Transverse colon (tissue), 4 donors: Measurements from ENCODE around the gene ATF5. TPM values are rescaled to one million over a fixed set of nuclear protein-coding genes. Genes with fewer than 3 reads are reported as not detected.
"Not testable (repeated sequence)": the region's sequence is repeated elsewhere in the genome, so short reads cannot be mapped to it uniquely, and the experiment has no call there.

Experiments used
- DNase-seq: peaks from one replicate; pipeline ENCODE4 v3.0.0-alpha.2; 2019
- H3K27ac ChIP-seq, 4 donors: fragments of 200-600 bp; sonication (generic); 2 replicates each; pipeline ENCODE4 v1.5.1; 2016 to 2018; ENCODE audit warnings: inconsistent platforms in 4 of 4
- H3K27me3 ChIP-seq: fragments of 200-600 bp; sonication (generic); 2 replicates; pipeline ENCODE4 v1.5.1; 2017; ENCODE audit warnings: inconsistent platforms
- H3K36me3 ChIP-seq, 4 donors: fragments of 200-600 bp; sonication (generic); 2 replicates each; pipeline ENCODE4 v1.5.1; 2017 to 2019; ENCODE audit warnings: inconsistent platforms in 4 of 4
- H3K4me1 ChIP-seq, 4 donors: fragments of 200-600 bp; sonication (generic); 2 replicates each; pipeline ENCODE4 v1.5.1; 2017 to 2020; ENCODE audit warnings: inconsistent platforms in 4 of 4
- H3K4me3 ChIP-seq, 4 donors: fragments of 200-600 bp; sonication (generic); 1 replicate in 1 of 4; 2 replicates in 3 of 4; pipeline versions ENCODE4 v1.5.1 to v1.6.1; 2017 to 2019; ENCODE audit warnings: inconsistent platforms in 4 of 4
- H3K9me3 ChIP-seq, 2 donors: fragments of 200-600 bp; sonication (generic); 2 replicates each; pipeline ENCODE4 v1.5.1; 2017 to 2019; ENCODE audit warnings: inconsistent platforms in 2 of 2
- EP300 ChIP-seq: sonication (generic); formaldehyde crosslinking; IDR thresholded peaks from one replicate; pipeline ENCODE4 v1.6.1; 2017; ENCODE audit warnings: antibody characterized with exemption, low read depth
- POLR2A ChIP-seq: fragments of 450-650 bp; IDR thresholded peaks from one replicate; pipeline ENCODE4 v1.6.1; 2016; ENCODE audit warnings: antibody characterized with exemption, mild to moderate bottlenecking, moderate library complexity
- POLR2AphosphoS5 ChIP-seq, 3 donors: sonication (generic); formaldehyde crosslinking; IDR thresholded peaks; one replicate each; pipeline ENCODE4 v1.6.1; 2016; ENCODE audit warnings: antibody characterized with exemption in 3 of 3
- WGBS, 2 donors: methylation state at CpG; one replicate each; pipeline ENCODE4 v1.1.5; 2018; ENCODE audit warnings: low coverage in 1 of 2; 5-methylcytosine and 5-hydroxymethylcytosine counted together
- in situ Hi-C, 4 donors: fragments of 200-750 bp; cut with MboI; loops; one replicate each; pipeline versions ENCODE4 v1.15.0 to v1.15.1; 2017; ENCODE audit warnings: low sequenced_read_pairs in 3 of 4, low pct_ligation_motif_present in 1 of 4, low pct_unique_long_range_greater_than_20kb in 1 of 4
- intact Hi-C: fragments of 100-400 bp; cut with DNase I; formaldehyde crosslinking; loops from one replicate; pipeline ENCODE4 v1.15.1; 2023; ENCODE audit warnings: low total_unique reads
- total RNA-seq, 4 donors: library from RNA; depleted of rRNA; stranded (reverse); fragments of >200 nt; gene quantifications; one replicate each; pipeline ENCODE4 v1.1.0, GENCODE V29; 2016
- TF ChIP-seq, protein P1 (sequence below), 5 experiments: fragments of 200-600 bp in 3 of 5; fragments of 450-650 bp in 2 of 5; sonication (generic) in 3 of 5; IDR thresholded peaks; 1 replicate in 2 of 5; 2 replicates in 3 of 5; pipeline ENCODE4 v1.5.1; 2016 to 2017; ENCODE audit warnings: antibody characterized with exemption in 5 of 5, inconsistent platforms in 3 of 5, mild to moderate bottlenecking in 2 of 5, moderate library complexity in 1 of 5

Gene ATF5
- total RNA-seq, 4 donors from 2014 or later: 2.6 to 10.5 (median 5.4) TPM

DNA sequence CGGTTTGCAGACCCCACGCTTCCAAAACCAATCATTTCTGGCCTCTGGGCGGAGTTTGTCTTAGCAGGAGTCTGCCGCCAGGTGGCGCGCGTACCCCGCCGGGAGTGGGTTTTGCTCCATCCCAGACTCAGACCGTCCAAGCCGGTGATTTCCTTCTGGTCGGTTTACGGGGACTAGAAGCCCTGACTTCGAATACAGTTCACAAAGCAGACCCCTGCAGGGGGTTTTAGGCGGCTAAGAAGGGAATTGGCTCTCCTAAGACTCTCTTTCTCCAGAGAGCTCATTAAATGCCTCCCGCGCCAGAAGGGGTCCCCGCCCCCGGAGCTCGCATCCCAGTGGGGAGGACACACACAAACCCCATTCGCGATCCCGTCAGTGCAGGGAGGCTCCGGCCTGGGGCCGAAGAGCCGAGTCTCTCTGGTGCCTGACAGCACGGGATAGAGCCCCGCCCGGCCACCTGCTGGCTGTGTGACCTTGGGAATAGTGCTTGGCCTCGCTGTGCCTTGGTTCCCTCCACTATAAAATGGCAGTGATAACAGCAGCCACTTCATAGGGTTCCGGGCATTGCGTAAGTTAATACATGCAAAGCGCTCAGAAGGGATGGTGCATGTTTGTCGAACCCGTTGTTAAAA, 8.9 kb downstream of the ATF5 start:
- in situ Hi-C loops: loop anchor here in 3 of 4 donors (5.0 to 10.0 kb wide), 2 partner anchors 44 to 47 kb away; no protein-coding TSS in a partner anchor
- 9% methylated on average over 34 of the region's 35 CpGs; no CpG with 5 or more reads in 1 of the 2 donors for WGBS, 2 donors

DNA sequence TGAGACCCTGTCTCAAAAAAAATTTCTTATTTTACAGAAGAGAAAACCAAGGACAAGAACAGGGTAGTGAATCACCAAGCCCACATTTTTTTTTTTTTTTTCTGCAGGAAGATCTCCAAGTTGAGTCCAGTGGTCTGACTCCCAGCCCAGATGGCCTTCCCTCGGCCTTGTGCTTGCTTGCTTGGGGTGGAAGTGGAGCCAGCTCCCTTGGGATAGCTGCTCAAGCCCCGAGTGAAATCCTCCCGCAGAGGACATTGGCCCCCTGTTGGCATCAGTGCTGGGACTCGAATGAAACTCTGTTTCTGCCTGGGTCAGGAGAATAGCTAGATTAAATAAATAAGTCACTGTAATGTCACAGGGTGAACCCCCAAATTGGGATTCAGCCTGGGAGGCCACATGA, 9.7 kb downstream of the ATF5 start:
- Histone ChIP-seq H3K27me3 (no peaks in the 10 kb centered on the region), H3K9me3 (no peaks in the 10 kb centered on the region), H3K4me1 (peaks cover 2 to 8% (median 5%) of the 10 kb centered on the region in 4 donors), H3K4me3 (no peak overlapping the region), H3K36me3 (no peaks in the 10 kb centered on the region), H3K27ac (no peak overlapping the region)
- intact Hi-C loops: loop anchor here (5.0 kb wide), 1 partner anchor 44 kb away; no protein-coding TSS in a partner anchor
- TF ChIP-seq POLR2A (no peak), POLR2AphosphoS5 (IDR thresholded peaks at IDR 0.05) (no peak), EP300 (no peak)
- TF ChIP-seq, protein P1, sequence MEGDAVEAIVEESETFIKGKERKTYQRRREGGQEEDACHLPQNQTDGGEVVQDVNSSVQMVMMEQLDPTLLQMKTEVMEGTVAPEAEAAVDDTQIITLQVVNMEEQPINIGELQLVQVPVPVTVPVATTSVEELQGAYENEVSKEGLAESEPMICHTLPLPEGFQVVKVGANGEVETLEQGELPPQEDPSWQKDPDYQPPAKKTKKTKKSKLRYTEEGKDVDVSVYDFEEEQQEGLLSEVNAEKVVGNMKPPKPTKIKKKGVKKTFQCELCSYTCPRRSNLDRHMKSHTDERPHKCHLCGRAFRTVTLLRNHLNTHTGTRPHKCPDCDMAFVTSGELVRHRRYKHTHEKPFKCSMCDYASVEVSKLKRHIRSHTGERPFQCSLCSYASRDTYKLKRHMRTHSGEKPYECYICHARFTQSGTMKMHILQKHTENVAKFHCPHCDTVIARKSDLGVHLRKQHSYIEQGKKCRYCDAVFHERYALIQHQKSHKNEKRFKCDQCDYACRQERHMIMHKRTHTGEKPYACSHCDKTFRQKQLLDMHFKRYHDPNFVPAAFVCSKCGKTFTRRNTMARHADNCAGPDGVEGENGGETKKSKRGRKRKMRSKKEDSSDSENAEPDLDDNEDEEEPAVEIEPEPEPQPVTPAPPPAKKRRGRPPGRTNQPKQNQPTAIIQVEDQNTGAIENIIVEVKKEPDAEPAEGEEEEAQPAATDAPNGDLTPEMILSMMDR (IDR thresholded peaks at IDR 0.05): no peak
- no peak for DNase-seq
- in situ Hi-C loops: loop anchor here in 3 of 4 donors (5.0 to 10.0 kb wide), 2 partner anchors 44 to 46 kb away; no protein-coding TSS in a partner anchor
- 71% methylated on average over 4 of the region's 4 CpGs; no CpG with 5 or more reads in 1 of the 2 donors for WGBS, 2 donors

More for the DNA sequence above, 8.9 kb downstream of the ATF5 start:
- intact Hi-C loops: loop anchor here (5.0 kb wide), 1 partner anchor 44 kb away; no protein-coding TSS in a partner anchor
- Histone ChIP-seq H3K36me3 (no peaks in the 10 kb centered on the region), H3K4me3 (peak overlapping the region in 1 of 4 donors; percentile 33), H3K27me3 (no peaks in the 10 kb centered on the region), H3K4me1 (peaks cover 2 to 8% (median 5%) of the 10 kb centered on the region in 4 donors), H3K9me3 (no peaks in the 10 kb centered on the region), H3K27ac (no peak overlapping the region)
- DNase-seq: peak; percentile 80
- TF ChIP-seq POLR2A: no peak
- TF ChIP-seq EP300: no peak
- no peak for TF ChIP-seq POLR2AphosphoS5 (IDR thresholded peaks at IDR 0.05)
- TF ChIP-seq, protein P1 (IDR thresholded peaks at IDR 0.05): peak; percentile 94 to 98 (median 96)

DNA sequence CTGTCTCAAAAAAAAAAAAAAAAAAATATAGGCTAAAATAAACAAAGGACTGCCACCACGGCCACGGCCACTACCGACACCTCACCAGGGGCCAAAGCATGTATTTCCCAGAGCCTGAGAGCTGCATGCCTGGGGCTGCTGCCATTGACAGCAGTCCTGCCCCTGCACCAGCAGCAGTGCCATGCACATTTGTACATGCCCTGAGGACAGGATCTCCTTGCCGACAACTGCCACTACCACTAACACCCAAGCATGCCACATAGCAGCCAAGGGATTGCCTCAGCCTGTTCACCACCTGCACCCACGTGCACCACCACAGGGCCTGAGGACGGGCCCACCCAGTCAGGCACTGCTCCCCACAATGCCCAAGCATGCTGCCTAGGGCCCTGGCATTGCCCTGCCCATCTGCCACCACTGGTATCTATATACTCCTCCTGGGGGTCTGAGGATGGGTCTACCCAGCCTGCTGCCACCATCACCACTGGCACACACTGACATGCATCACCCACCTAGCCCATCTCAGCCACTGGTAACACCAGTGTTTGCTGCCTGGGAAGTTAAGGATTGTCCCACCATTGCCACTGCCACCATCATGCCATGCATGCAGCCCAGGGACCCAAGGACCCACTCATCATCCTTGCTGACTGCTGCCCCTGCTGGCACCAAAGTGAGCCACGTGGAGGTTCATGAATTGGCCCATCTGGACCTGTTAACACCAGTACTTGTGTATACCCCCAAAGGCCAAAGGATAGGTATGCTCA, 10.9 kb downstream of the ATF5 start:
- H3K27me3 ChIP-seq: no peaks in the 10 kb centered on the region
- H3K27ac ChIP-seq: no peak overlapping the region
- peaks cover 2 to 12% (median 5%) of the 10 kb centered on the region in 4 donors for H3K4me1 ChIP-seq
- no peaks in the 10 kb centered on the region for H3K36me3 ChIP-seq
- H3K9me3 ChIP-seq: no peaks in the 10 kb centered on the region
- TF ChIP-seq POLR2AphosphoS5 (IDR thresholded peaks at IDR 0.05) (no peak), POLR2A (no peak), EP300 (no peak)
- TF ChIP-seq, protein P1 (IDR thresholded peaks at IDR 0.05): no peak
- H3K4me3 ChIP-seq: no peak overlapping the region
- no peak for DNase-seq
- intact Hi-C loops (loop anchor here (5.0 kb wide), 1 partner anchor 42 kb away; no protein-coding TSS in a partner anchor), in situ Hi-C loops (loop anchor here in 3 of 4 donors (5.0 to 10.0 kb wide), 2 partner anchors 42 to 45 kb away; no protein-coding TSS in a partner anchor)
- 67% methylated on average over 7 of the region's 7 CpGs; no CpG with 5 or more reads in 1 of the 2 donors for WGBS, 2 donors

DNA sequence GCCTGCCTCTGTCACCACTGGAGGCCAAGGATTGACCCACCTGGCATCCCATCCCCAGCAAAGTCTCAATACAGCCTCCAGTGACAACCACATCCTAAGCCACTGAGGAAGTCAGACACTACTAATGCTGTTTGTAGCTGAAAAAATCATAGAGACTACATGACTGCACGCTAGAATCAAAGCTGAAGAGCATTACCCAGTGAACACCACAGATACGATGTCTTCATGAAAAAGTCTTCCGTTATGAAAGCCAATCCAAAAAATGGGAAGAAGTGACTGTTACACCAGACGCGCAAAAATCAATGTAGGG, 11.4 kb downstream of the ATF5 start:
- TF ChIP-seq, protein P1 (IDR thresholded peaks at IDR 0.05): no peak
- TF ChIP-seq POLR2A (no peak), EP300 (no peak), POLR2AphosphoS5 (IDR thresholded peaks at IDR 0.05) (no peak)
- Histone ChIP-seq H3K4me3 (no peak overlapping the region), H3K27me3 (no peaks in the 10 kb centered on the region), H3K36me3 (no peaks in the 10 kb centered on the region), H3K27ac (no peak overlapping the region), H3K9me3 (no peaks in the 10 kb centered on the region), H3K4me1 (peaks cover 2 to 15% (median 6%) of the 10 kb centered on the region in 4 donors)
- DNase-seq: no peak
- intact Hi-C loops (no loop called here), in situ Hi-C loops (no loop called here)
- 90 to 93% methylated on average over 4 to 5 of the region's 5 CpGs for WGBS, 2 donors

DNA sequence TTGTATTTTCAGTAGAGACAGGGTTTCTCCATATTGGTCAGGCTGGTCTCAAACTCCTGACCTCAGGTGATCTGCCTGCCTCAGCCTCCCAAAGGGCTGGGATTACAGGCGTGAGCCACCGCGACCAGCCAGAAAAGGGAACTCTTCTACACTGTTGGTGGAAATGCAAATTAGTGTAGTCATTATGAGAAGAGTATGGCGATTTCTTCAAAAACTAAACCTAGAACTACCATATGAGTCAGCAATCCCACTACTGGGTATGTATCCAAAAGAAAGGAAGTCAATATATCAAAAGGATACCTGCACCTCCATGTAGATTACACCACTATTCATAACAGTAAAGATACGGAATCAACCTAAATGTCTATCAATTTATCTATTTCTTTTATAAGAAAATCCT, 15.6 kb downstream of the ATF5 start:
- H3K27me3 ChIP-seq, intact Hi-C loops, H3K4me1 ChIP-seq, H3K9me3 ChIP-seq, H3K36me3 ChIP-seq, DNase-seq, H3K4me3 ChIP-seq, in situ Hi-C loops: not testable (repeated sequence)
- peak overlapping the region in 1 of 4 donors; percentile 40 for H3K27ac ChIP-seq
- 66 to 68% methylated on average over 2 to 5 of the region's 5 CpGs for WGBS, 2 donors
